RPMI7951 (cell line): Measurements from ENCODE around the gene EHBP1L1. TPM values are rescaled to one million over a fixed set of nuclear protein-coding genes. Genes with fewer than 3 reads are reported as not detected.
"Not testable (repeated sequence)": the region's sequence is repeated elsewhere in the genome, so short reads cannot be mapped to it uniquely, and the experiment has no call there.

Experiments used
- DNase-seq: peaks from one replicate; pipeline ENCODE4 v3.0.0-alpha.2; 2012; ENCODE audit warnings: low read depth
- total RNA-seq: library from RNA; depleted of rRNA; stranded (reverse); fragments of >200 nt; shearing (Covaris generic); gene quantifications from 2 replicates; pipeline ENCODE4 v1.2.3, GENCODE V29; 2014

EHBP1L1 gene
- total RNA-seq, 1 experiment from 2014 or later = 22.8 TPM

DNA sequence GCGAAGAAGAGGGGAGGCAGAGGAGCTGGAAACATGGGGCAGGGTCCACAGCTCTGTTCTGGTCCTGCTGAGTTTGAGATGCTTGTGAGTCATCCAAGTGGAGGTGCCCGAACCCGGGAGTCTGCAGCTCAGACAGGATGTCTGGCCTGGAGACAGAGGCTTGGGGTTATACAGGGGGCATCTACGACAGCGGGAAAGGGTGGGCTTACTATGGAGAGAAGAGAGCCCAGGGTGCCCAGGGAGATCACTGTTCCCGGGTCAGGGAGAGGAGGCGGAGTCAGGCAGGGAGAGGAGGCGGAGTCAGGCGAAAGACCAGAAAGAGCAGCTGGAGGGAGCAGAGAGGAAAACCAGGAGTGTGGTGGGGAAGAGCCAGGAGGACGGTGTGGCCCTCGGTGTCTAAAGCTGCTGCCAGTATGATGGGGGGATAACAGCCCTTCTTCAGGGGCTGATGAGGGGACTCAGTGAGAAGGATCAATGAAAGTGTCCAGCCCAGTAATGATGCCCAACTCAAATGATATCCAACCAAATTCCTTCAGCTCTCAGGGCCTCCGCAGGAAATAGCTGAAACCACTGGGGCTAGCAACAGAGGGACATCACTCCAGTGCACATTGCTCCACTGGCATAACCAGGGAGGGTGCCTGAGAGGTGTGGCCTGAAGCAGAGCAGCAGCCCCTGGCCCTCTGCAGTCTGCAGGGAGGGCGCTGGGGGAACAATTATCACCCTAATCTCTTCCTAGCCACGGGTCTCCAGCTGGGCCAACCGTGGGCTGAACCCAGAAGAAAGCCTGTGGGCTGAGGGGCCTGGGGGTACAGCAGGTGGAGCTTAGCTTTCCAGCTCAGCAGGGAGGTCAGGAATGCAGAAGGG, 15.1 kb upstream of the EHBP1L1 start:
- peak; percentile 83 for DNase-seq

DNA sequence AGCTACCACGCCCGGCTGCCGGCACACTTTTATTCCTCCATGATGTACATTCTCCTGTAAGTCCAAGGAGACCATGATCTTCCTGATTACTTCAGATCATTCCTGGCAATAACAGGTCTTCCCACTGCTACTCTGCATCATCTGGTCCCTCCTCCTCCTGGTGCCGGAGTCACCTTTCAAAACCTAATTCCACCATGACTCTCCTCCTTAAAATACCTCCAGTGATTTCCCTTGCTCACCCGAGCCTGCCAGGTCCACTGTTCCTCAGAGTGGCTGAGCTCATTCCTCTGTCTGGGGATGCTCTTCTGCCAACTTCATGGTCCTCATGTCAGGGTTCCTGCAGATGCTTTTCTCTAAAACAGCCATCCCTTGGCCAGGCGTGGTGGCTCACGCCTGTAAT, 13.8 kb upstream of the EHBP1L1 start:
- no peak for DNase-seq

GRCh38 chr11:65562788-65563187, 13.1 kb upstream of the EHBP1L1 start:
- no peak for DNase-seq

DNA sequence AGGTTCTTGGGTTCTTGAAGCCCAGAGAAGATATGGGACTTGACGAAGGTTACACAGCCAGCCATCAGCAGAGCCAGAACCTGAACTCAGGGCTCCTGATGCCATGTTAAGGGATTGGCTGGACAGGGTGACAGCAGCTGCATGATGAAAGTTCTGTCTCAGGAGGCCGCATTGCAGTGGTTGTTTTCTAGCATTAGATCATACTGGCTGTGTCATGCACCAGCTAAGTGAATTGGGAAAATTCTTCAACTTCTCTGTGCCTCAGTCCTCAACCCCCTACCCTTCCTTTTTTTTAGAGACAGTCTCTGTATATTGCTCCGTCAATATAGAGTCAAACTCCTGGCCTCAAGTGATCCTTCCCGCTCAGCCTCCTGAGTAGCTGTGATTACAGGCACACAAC, 12.3 kb upstream of the EHBP1L1 start:
- no peak for DNase-seq

- DNase-seq = not testable (repeated sequence)
Observed at GRCh38 chr11:65564879-65565559, 10.8 kb upstream of the EHBP1L1 start.

DNA sequence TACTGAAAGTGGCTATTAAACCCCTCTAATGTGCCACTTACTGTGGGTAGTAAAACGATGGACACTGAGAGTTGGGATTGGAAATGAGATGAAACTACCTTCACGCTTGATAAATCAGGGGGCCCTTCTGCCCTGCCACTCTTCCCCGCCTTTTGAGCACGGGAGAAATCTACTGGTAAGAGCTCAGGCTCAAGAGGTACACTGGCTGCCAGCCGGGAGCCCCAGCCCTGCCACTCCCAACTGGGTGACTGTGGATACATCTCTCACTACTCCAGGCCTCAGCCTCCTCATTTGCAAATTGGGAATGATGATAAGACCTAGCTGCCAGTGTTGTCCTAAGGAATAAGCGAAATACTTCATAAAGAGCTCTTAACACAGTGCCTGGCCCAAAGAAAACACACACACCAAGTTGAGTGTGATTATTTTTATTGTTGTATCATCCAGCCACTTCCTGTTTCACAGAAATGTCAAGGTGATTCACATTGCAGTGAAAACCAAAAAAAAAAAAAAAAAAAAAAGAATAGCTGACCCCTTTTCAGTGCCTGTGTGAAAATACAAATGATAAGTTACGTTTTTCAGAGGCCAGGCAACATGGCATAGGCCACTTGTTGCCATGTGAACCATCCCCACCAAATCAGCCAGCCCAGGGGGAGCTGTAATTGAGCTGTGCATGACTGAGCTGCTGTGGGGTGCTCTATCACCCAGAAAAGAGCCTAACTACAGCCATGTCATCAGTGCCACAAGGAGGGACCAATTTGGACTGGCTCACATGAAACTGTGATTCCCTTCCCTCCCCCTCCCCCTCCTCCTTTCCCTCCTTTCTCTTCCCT, 10.0 kb upstream of the EHBP1L1 start:
- no peak for DNase-seq

GRCh38 chr11:65569164-65569972, 6.5 kb upstream of the EHBP1L1 start:
- no peak for DNase-seq

DNA sequence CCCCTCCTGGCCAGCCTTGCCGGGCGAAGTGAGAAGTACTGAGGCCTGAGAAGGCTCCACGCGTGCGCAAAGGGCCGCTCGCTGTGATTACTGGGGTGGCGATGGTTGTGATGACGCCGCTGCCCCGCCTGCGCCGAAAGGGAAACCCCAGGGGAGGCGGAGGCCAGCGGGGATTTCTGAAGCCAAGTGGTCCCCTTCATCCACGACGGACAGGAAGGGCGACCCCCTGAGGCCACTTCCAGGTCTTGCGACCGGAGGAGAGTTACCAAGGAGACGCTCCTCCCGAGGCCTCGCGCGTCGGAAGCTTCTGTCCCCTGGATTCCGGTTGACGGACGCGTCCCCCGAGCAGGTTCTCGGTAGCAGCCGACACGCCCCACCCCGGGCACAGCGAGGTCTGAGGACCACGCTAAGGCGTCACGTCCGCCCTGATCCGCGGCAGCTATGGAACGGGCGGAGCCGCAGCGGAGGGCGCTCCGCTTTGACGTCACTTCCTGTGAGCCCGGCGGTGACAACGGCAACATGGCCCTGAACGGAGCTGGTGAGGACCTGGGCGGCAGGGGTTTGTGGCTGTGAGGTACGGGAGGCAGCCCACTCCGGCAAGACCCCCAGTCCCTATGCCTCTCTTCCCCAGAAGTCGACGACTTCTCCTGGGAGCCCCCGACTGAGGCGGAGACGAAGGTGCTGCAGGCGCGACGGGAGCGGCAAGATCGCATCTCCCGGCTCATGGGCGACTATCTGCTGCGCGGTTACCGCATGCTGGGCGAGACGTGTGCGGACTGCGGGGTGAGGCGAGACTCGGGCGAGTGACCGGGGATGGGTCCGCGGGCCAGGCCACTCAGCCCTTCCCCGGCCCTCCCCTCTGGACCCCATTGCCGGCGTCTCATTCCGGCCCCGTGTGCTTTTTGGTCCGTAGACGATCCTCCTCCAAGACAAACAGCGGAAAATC, 5.6 kb upstream of the EHBP1L1 start, which contains the start of gene ZNRD2:
TSS of gene ZNRD2 (plus strand) at position 505 of the 946 bp plus-strand sequence. CDS start at position 520, 15 bp downstream.
- peak; percentile 98 for DNase-seq

DNA sequence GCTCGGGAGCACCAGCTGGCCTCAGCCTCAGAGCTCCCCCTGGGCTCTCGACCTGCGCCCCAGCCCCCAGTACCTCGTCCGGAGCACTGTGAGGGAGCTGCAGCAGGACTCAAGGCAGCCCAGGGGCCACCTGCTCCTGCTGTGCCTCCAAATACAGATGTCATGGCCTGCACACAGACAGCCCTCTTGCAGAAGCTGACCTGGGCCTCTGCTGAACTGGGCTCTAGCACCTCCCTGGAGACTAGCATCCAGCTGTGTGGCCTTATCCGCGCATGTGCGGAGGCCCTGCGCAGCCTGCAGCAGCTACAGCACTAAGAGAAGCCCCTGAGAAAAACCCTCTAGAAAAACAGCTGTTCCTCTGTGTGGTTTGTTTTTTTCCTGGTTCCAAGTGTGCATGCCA, 4.4 kb upstream of the EHBP1L1 start:
- no peak for DNase-seq

GRCh38 chr11:65571940-65572339, 3.9 kb upstream of the EHBP1L1 start:
- peak; percentile 57 for DNase-seq

GRCh38 chr11:65572356-65573051, 3.3 kb upstream of the EHBP1L1 start, which contains the start of gene FAM89B:
Gene FAM89B, plus strand, starts transcription at chr11:65572538. Its CDS starts 132 bp downstream, at chr11:65572670.
- peak; percentile 88 for DNase-seq

DNA sequence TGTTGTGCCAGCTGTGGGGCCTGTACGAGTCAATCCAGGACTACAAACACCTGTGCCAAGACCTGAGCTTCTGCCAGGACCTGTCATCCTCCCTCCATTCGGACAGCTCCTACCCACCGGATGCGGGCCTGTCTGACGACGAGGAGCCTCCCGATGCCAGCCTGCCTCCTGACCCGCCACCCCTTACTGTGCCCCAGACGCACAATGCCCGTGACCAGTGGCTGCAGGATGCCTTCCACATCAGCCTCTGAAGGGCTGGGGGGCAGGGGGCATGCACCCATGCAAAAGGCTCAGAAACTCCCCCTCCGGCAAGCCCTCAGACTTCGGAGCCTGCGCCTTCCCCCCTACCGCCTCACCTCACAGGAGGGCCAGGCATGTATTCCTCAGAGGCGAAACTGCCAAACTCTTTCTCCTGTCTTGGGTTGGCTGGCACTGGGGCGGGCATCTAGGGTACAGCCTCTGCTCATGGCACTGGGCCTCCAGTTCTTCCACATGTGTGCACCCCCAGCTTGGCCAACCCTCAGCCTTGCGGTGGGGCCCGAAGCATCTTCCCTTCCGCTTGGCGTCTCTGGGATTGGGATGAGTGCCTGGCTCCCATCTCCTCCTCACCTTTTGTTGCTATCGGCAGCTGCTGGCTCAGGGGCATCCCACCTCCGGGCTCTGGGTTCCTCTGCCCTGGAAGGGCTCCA, 2.3 kb upstream of the EHBP1L1 start:
- DNase-seq = no peak

DNA sequence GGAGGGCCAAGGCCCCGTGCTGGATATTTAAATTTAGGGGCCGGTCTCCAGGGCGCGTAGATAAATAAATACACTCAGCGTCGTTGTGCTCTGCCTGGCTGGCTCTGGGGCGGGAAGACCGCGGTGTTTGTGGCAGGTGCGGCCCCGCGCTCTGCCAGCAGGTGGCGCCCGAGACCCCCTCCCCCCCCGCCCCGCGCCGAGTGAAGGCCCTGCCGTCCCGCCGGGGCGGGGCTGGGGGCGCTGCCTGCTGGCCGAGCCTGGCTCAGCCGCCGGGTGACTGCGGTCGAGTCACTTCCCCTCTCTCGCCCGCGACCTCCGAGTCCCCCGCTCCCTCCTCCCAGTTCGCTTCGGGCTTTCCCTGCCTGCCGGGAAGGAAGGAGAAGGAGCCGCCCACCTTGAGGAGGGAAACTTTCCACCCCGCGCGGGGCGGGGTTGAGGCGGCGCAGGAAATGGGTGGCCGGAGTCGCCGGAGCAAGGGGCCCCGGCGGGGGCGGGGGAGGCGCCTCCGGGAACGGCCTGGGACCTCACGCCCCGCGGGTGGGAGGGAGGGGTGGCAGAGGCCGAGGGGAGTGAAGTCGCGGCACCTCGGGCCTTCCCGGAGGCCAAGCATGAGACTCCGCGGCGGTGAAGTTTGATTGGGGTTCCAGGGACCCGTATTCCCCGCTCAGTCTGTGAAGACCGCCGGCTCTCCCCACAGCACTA, 1.6 kb upstream of the EHBP1L1 start:
- peak; percentile 98 for DNase-seq

GRCh38 chr11:65574811-65575567, 864 bp upstream of the EHBP1L1 start:
- no peak for DNase-seq

- no peak for DNase-seq
Observed at GRCh38 chr11:65576232-65576866, 496 bp downstream of the EHBP1L1 start.

DNA sequence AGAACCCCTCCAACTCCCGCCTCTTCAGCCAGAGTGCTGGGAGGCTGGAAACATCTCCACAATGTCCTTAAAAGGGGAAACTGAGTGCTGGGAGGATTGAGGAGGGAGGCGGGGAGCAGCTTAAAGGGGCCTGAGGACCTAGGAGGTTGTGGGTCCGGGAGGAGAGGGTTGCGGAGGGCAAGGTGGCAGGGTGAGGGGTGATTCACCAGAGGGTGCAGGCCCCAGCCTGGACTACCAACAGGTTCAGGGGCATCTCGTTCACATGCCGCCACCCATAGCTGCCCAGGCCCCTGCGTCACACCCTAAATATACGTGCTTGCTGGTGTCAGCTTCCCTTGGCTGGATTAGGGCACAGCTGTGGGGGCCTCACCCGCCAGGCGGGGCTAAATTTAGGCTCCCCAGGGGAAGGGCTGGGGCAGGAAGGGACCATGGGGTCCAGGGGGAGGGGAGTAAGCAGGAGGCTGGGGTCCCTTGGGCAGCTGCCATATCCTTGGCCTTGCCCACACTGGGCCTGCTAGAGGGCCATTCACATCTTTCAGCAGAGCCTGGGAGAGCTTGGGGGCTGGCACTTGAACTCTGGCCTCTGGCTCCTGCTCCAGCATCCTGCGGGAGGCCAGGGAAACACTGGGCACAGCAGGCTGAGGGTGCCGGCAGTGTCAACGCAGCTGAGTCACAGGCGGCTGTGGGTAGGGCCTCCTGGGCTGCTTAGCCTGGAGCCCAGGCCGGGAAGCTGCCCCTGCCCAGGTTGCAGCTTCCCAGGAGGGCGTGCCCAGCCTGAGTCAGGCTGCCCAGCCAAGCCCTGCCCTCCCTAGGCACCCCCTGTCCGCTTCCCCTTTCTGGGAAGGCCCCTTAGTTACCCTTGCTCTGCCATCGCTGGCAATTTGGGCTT, 1.3 kb downstream of the EHBP1L1 start:
- peak; percentile 90 for DNase-seq
